Psoas muscle (tissue), 8 donors: ENCODE results near the gene TRIM27. TPM values are rescaled to one million over a fixed set of nuclear protein-coding genes. Genes with fewer than 3 reads are reported as not detected.
A peak's percentile ranks its signal among the peaks of the same experiment; 100 is the strongest.

Experiments used
- ATAC-seq, 4 donors: fragments of 200-7000 bp; cut with Tn5 transposase; one replicate each; pipeline ENCODE4 v1.9.1; 2020; ENCODE audit warnings: moderate library complexity in 3 of 4, mild to moderate bottlenecking in 2 of 4
- DNase-seq, 2 donors: peaks; one replicate each; pipeline ENCODE4 v3.0.0-alpha.2; 2020
- H3K27ac ChIP-seq: fragments of 200-600 bp; one replicate; pipeline ENCODE4 v1.8.0; 2022
- H3K27me3 ChIP-seq, 3 donors: fragments of 200-600 bp in 1 of 3; one replicate each; pipeline versions ENCODE4 v1.6.1 to v1.8.0; 2013 to 2022; ENCODE audit warnings: low read length in 2 of 3, mild to moderate bottlenecking in 2 of 3, moderate library complexity in 1 of 3; ENCODE audit not compliant: insufficient read depth in 3 of 3
- H3K36me3 ChIP-seq, 2 donors: fragments of 200-600 bp in 1 of 2; one replicate each; pipeline versions ENCODE4 v1.6.1 to v1.8.0; 2013 to 2022; ENCODE audit warnings: low read depth in 1 of 2, mild to moderate bottlenecking in 1 of 2, moderate library complexity in 1 of 2; ENCODE audit not compliant: insufficient read depth in 1 of 2
- H3K4me1 ChIP-seq: fragments of 200-600 bp; one replicate; pipeline ENCODE4 v1.8.0; 2022
- H3K4me3 ChIP-seq: fragments of 200-600 bp; one replicate; pipeline ENCODE4 v1.8.0; 2022; ENCODE audit warnings: mild to moderate bottlenecking
- H3K9me3 ChIP-seq: fragments of 200-600 bp; one replicate; pipeline ENCODE4 v1.8.0; 2022
- WGBS, 3 donors: extraction: QIAGEN DNeasy Blood & Tissue Kit; methylation state at CpG; one replicate each; pipeline versions ENCODE4 v1.1.6 to v1.1.7; 2013; 5-methylcytosine and 5-hydroxymethylcytosine counted together
- intact Hi-C, 2 donors: fragments of 100-400 bp; cut with DNase I; formaldehyde crosslinking; loops; one replicate each; pipeline versions ENCODE4 v1.11.0 to v1.14.2; 2022
- polyA plus RNA-seq, 3 donors: library from polyadenylated mRNA; stranded (reverse); fragments of 200-250 nt; gene quantifications; one replicate each; pipeline ENCODE4 v1.2.3, GENCODE V29; 2013
- total RNA-seq, 4 donors: library from RNA; stranded (reverse); fragmentation: NEBNext Ultra II Directional in 2 of 4; extraction: Animal tissue kit (Norgen Biotek cat#: 25700) in 2 of 4; gene quantifications; one replicate each; pipeline versions ENCODE4 v1.2.1 to v1.2.4, GENCODE V29; 2021 to 2023
- TF ChIP-seq, protein P1 (sequence below): fragments of 200-600 bp; IDR thresholded peaks from one replicate; pipeline ENCODE4 v1.8.0; 2022; ENCODE audit warnings: antibody characterized with exemption
- donor health status: healthy with polysubstance abuse.
- donor health status: DM: no; HTN: no; CAD: no; lungs with moderate emphysema.
- donor health status: Bipolar disorder and iron deficiency.
- donor health status: healthy.
- donor health status: DM: yes; HTN: yes; CAD: no.
- donor health status: DM: no; HTN: no; CAD: no.
- donor health status: DM: no; HTN: no; CAD: no.
- donor health status: DM: yes; HTN: yes; CAD: no.

TRIM27 gene
- total and polyA plus RNA-seq, 7 donors: 15.0 to 42.8 (median 23.7) TPM

DNA sequence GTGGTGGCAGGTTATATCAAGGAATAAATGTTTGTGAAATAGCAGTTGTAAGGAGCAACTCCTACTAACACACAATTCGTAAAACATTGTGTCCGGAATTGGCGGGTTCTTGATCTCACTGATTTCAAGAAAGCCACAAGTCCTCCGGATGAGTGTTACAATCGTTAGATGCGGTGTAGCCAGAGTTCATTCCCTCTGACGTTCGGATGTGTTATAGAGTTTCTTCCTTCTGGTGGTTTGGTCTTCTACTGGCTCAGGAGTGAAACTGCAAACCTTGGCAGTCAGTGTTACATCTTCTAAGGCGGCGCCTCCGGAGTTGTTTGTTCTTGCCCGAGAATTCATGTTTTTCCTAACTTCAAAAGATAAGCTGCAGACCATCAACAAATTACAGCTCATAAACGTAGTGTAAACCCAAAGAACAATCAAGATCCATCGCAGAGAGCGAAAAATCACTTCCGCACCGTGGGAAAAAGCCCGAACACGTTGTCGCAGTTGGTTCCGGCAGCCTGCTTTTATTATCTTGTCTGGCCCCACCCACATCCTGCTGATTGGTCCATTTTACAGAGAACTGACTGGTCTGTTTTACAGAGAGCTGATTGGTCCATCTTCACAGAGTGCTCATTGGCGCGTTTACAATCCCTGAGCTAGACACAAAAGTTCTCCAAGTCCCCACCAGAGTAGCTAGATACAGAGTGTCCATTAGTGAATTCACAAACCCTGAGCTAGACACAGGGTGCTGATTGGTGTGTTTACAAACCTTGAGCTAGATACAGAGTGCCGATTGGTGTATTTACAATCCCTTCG, 58.2 kb downstream of the TRIM27 start:
- 81 to 87% (median 86%) methylated on average over 25 of the region's 25 CpGs for WGBS, 3 donors
- Histone ChIP-seq H3K4me3 (peak overlapping the region; percentile 74), H3K27me3 (peaks cover 0 to 31% (median 13%) of the 10 kb centered on the region in 3 donors), H3K27ac (no peak overlapping the region), H3K4me1 (no peaks in the 10 kb centered on the region), H3K36me3 (no peaks in the 10 kb centered on the region), H3K9me3 (peaks cover 5% of the 10 kb centered on the region)
- intact Hi-C loops: no loop called here
- TF ChIP-seq, protein P1, sequence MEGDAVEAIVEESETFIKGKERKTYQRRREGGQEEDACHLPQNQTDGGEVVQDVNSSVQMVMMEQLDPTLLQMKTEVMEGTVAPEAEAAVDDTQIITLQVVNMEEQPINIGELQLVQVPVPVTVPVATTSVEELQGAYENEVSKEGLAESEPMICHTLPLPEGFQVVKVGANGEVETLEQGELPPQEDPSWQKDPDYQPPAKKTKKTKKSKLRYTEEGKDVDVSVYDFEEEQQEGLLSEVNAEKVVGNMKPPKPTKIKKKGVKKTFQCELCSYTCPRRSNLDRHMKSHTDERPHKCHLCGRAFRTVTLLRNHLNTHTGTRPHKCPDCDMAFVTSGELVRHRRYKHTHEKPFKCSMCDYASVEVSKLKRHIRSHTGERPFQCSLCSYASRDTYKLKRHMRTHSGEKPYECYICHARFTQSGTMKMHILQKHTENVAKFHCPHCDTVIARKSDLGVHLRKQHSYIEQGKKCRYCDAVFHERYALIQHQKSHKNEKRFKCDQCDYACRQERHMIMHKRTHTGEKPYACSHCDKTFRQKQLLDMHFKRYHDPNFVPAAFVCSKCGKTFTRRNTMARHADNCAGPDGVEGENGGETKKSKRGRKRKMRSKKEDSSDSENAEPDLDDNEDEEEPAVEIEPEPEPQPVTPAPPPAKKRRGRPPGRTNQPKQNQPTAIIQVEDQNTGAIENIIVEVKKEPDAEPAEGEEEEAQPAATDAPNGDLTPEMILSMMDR: no peak
- DNase-seq (no peak), ATAC-seq (no peak)

DNA sequence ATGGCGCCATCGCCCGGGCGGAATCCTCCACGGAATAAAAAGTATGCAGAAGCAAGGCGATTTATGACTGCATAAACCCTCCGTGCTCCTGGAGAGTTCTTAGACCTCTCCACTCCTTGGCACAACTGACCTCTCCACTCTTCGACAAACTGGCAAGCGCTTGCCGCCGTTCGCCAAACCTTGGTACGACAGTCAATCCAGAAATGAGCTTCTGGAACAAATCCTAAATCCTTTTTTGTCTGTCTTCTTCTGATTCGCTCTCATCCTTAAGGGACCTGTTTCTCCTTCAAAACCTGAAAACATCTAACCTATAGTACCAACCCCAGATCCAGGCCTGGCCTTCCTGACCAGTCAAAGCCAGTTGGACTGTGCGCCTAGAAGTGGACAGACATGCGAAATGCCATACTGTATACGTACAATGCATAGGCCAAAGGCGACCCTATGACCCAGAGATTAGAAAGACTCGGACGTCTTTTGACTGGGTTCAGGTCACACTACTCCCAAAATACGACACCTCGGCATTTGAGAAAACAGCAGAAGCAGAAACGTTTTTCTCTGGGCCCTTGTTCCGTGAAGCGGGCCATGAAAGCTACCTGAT, 59.4 kb downstream of the TRIM27 start:
- H3K36me3 ChIP-seq: no peaks in the 10 kb centered on the region
- no peaks in the 10 kb centered on the region for H3K4me1 ChIP-seq
- ATAC-seq: no peak
- peaks cover 5% of the 10 kb centered on the region for H3K9me3 ChIP-seq
- H3K27me3 ChIP-seq: peaks cover 0 to 22% (median 13%) of the 10 kb centered on the region in 3 donors
- H3K27ac ChIP-seq: no peak overlapping the region
- 33 to 36% (median 35%) methylated on average over 25 of the region's 25 CpGs for WGBS, 3 donors
- no peak for DNase-seq
- intact Hi-C loops: no loop called here
- TF ChIP-seq, protein P1: no peak
- H3K4me3 ChIP-seq: peak overlapping the region; percentile 82

DNA sequence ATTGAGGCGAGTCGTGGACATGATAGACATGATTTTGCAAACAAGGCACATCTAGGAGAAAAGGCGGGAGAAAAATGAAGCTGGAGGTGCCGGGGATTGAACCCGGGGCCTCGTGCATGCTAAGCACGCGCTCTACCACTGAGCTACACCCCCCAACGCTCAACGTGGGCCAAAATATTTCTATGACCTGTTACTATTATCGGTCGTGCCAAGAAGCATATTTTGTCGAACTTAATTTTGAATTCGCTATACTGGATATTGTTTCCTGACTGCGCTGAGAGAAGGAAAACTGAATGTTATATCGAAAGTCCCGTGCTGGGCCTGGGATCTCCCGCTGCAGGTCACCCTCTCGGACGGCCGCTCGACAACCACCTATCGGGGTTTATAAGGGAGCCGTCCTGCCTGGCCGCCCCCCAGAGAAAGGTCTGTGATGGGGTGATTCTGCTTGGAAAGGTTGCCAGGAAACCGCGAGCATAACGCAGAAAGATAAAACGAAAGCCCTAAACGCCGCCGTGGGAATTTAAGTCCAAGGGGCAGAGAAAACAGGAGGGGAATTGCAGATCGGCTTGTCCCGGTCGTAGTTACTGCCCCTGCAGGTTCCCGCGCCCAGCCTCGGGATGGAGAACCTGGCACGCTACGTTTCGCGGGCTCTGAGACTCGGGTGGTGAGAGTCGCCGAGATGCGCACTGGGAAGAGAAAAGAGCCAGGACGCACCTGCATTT, 60.0 kb downstream of the TRIM27 start:
- no peaks in the 10 kb centered on the region for H3K4me1 ChIP-seq
- TF ChIP-seq, protein P1: no peak
- H3K9me3 ChIP-seq: peaks cover 5% of the 10 kb centered on the region
- H3K27me3 ChIP-seq: peaks cover 0 to 16% (median 13%) of the 10 kb centered on the region in 3 donors
- DNase-seq (peak; percentile 46 to 73), ATAC-seq (peak; percentile 88 to 90 (median 90))
- WGBS, 3 donors: 0% methylated on average over 45 to 47 of the region's 47 CpGs
- intact Hi-C loops: loop anchor here in 1 of 2 donors (2.0 kb wide), 1 partner anchor 117 kb away; no protein-coding TSS in a partner anchor
- no peaks in the 10 kb centered on the region for H3K36me3 ChIP-seq
- H3K4me3 ChIP-seq: peak overlapping the region; percentile 82
- no peak overlapping the region for H3K27ac ChIP-seq

DNA sequence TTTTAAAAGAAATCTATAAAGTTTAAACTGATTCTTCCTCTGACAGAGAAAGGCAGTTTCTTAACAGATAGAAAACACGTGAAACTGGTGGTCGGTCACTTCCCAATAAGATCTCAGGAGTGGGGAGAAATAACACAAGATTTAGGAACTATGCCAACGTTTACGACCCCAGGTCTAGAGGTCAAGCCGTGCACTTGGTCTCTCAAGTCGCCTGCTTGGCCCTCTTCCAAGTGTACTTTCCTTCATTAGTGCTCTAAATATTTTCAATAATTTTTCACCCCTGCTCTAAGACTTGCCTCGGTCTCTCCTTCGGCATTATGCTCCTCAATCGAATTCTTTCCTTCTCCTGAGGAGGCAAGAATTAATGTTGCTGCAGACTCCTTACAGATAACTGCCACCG, 61.7 kb downstream of the TRIM27 start:
- no peak for ATAC-seq
- Histone ChIP-seq H3K36me3 (no peaks in the 10 kb centered on the region), H3K27ac (no peak overlapping the region), H3K27me3 (peaks cover 3 to 15% (median 13%) of the 10 kb centered on the region in 3 donors), H3K4me3 (no peak overlapping the region), H3K4me1 (no peaks in the 10 kb centered on the region), H3K9me3 (peaks cover 5% of the 10 kb centered on the region)
- TF ChIP-seq, protein P1: no peak
- no peak for DNase-seq
- intact Hi-C loops: loop anchor here in 1 of 2 donors (2.0 kb wide), 1 partner anchor 119 kb away; no protein-coding TSS in a partner anchor
- 70 to 73% (median 70%) methylated on average over 10 of the region's 10 CpGs for WGBS, 3 donors
